Loucy (cell line): ENCODE results near the gene UBL7.
A peak's percentile ranks its signal among the peaks of the same experiment; 100 is the strongest.

ENCODE experiments used
- H2AFZ ChIP-seq: fragments of 200-600 bp; sonication (generic); 2 replicates; pipeline ENCODE4 v1.6.0; 2016; ENCODE audit warnings: antibody characterized with exemption, mild to moderate bottlenecking, low read length, moderate library complexity
- H3F3A ChIP-seq: fragments of 200-600 bp; 2 replicates; pipeline ENCODE4 v1.6.0; 2016; ENCODE audit warnings: antibody characterized with exemption, low read depth, mild to moderate bottlenecking
- H3K27me3 ChIP-seq: fragments of 200-600 bp; sonication (generic); 2 replicates; pipeline ENCODE4 v1.6.1; 2014; ENCODE audit warnings: low read length, mild to moderate bottlenecking; ENCODE audit not compliant: insufficient read depth, poor library complexity, severe bottlenecking
- H3K36me3 ChIP-seq: fragments of 200-600 bp; sonication (generic); 2 replicates; pipeline ENCODE4 v1.6.1; 2016; ENCODE audit warnings: low read length; ENCODE audit not compliant: insufficient read depth
- H3K4me1 ChIP-seq: fragments of 200-600 bp; sonication (generic); 2 replicates; pipeline ENCODE4 v1.5.1; 2014; ENCODE audit warnings: low read length, mild to moderate bottlenecking; ENCODE audit not compliant: insufficient read depth, poor library complexity, severe bottlenecking
- H3K4me2 ChIP-seq: fragments of 200-600 bp; sonication (generic); 2 replicates; pipeline ENCODE4 v1.6.0; 2014; ENCODE audit warnings: antibody characterized with exemption, low read length, low read depth, mild to moderate bottlenecking; ENCODE audit not compliant: poor library complexity, severe bottlenecking
- H3K4me3 ChIP-seq: fragments of 200-600 bp; sonication (generic); 2 replicates; pipeline ENCODE4 v1.5.1; 2014; ENCODE audit warnings: low read length, mild to moderate bottlenecking, mixed read lengths; ENCODE audit not compliant: poor library complexity, severe bottlenecking
- H3K79me2 ChIP-seq: fragments of 200-600 bp; sonication (generic); 2 replicates; pipeline ENCODE4 v1.6.1; 2014; ENCODE audit warnings: low read length; ENCODE audit not compliant: insufficient read depth
- H3K9ac ChIP-seq: fragments of 200-600 bp; sonication (generic); 2 replicates; pipeline ENCODE4 v1.6.0; 2014; ENCODE audit warnings: mild to moderate bottlenecking, low read depth, low read length, moderate library complexity; ENCODE audit not compliant: poor library complexity, severe bottlenecking
- H3K9me2 ChIP-seq: fragments of 200-600 bp; sonication (generic); replicated peaks from 2 replicates; pipeline ENCODE4 v1.6.1; 2016; ENCODE audit warnings: low read depth, low read length, mixed read lengths
- H3K9me3 ChIP-seq: fragments of 200-600 bp; sonication (generic); 2 replicates; pipeline ENCODE4 v1.6.1; 2014; ENCODE audit warnings: mild to moderate bottlenecking, antibody characterized with exemption, low read length, low read depth; ENCODE audit not compliant: insufficient read depth
- H4K20me1 ChIP-seq: fragments of 200-600 bp; sonication (generic); 2 replicates; pipeline ENCODE4 v1.6.0; 2014; ENCODE audit warnings: antibody characterized with exemption, low read length, mild to moderate bottlenecking; ENCODE audit not compliant: insufficient read depth, poor library complexity, severe bottlenecking
- CTCF ChIP-seq: fragments of 200-600 bp; sonication (generic); conservative IDR thresholded peaks from 2 replicates; pipeline ENCODE4 v1.5.1; 2014; ENCODE audit warnings: mild to moderate bottlenecking, antibody characterized with exemption, low read length
- EZH2phosphoT487 ChIP-seq: fragments of 200-600 bp; IDR thresholded peaks from 2 replicates; pipeline ENCODE4 v1.6.1; 2018; ENCODE audit warnings: antibody characterized with exemption, mild to moderate bottlenecking, moderate library complexity, borderline replicate concordance

Gene UBL7

GRCh38 chr15:74464897-74465296 lies 3.9 kb upstream of the UBL7 start:
- no peak overlapping the region for H2AFZ ChIP-seq
- peaks cover 30% of the 10 kb centered on the region for H3K79me2 ChIP-seq
- no peak overlapping the region for H3K4me3 ChIP-seq
- H3K9me3 ChIP-seq, result no peaks in the 10 kb centered on the region
- no peak overlapping the region for H3K9ac ChIP-seq
- no peaks in the 10 kb centered on the region for H3K27me3 ChIP-seq
- peaks cover 2% of the 10 kb centered on the region for H4K20me1 ChIP-seq
- no peaks in the 10 kb centered on the region for H3K36me3 ChIP-seq
- no peak for TF ChIP-seq EZH2phosphoT487
- no peak for TF ChIP-seq CTCF
- H3K4me2 ChIP-seq, result peak overlapping the region; percentile 36
- peaks cover 27% of the 10 kb centered on the region for H3K4me1 ChIP-seq
- H3F3A ChIP-seq, result 0 out of 2 replicates have a peak, but pooled peaks cover 4% of the 10 kb centered on the region
- no peaks in the 10 kb centered on the region for H3K9me2 ChIP-seq

- H3K27me3 ChIP-seq, result no peaks in the 10 kb centered on the region
- peaks cover 2% of the 10 kb centered on the region for H4K20me1 ChIP-seq
- H3K9me2 ChIP-seq, result no peaks in the 10 kb centered on the region
- TF ChIP-seq EZH2phosphoT487, result no peak
- TF ChIP-seq CTCF, result no peak
- H3K9me3 ChIP-seq, result no peaks in the 10 kb centered on the region
- no peak overlapping the region for H3K9ac ChIP-seq
- 0 out of 2 replicates have a peak, but pooled peaks cover 4% of the 10 kb centered on the region for H3F3A ChIP-seq
- H3K4me1 ChIP-seq, result peaks cover 27% of the 10 kb centered on the region
- no peaks in the 10 kb centered on the region for H3K36me3 ChIP-seq
- H2AFZ ChIP-seq, result no peak overlapping the region
- H3K4me2 ChIP-seq, result peak overlapping the region; percentile 36
- H3K4me3 ChIP-seq, result no peak overlapping the region
- H3K79me2 ChIP-seq, result peaks cover 30% of the 10 kb centered on the region
Observed at GRCh38 chr15:74464216-74464615, 3.3 kb upstream of the UBL7 start.

GRCh38 chr15:74463634-74464033 lies 2.7 kb upstream of the UBL7 start:
- peaks cover 29% of the 10 kb centered on the region for H3K4me1 ChIP-seq
- peaks cover 2% of the 10 kb centered on the region for H4K20me1 ChIP-seq
- no peak overlapping the region for H3K9ac ChIP-seq
- TF ChIP-seq CTCF, result no peak
- no peak for TF ChIP-seq EZH2phosphoT487
- H3K9me2 ChIP-seq, result no peaks in the 10 kb centered on the region
- H3K27me3 ChIP-seq, result no peaks in the 10 kb centered on the region
- H3K9me3 ChIP-seq, result no peaks in the 10 kb centered on the region
- no peak overlapping the region for H2AFZ ChIP-seq
- H3K79me2 ChIP-seq, result peaks cover 30% of the 10 kb centered on the region
- peak overlapping the region; percentile 97 for H3K4me3 ChIP-seq
- H3F3A ChIP-seq, result peaks cover 4% of the 10 kb centered on the region; the same call in 1 of the 2 replicates
- peak overlapping the region; percentile 78 for H3K4me2 ChIP-seq
- no peaks in the 10 kb centered on the region for H3K36me3 ChIP-seq
